Neural cell (in vitro differentiated cells): ENCODE measurements around the gene COPZ2. TPM values are rescaled to one million over a fixed set of nuclear protein-coding genes. Genes with fewer than 3 reads are reported as not detected.
"Not testable (repeated sequence)": the region's sequence is repeated elsewhere in the genome, so short reads cannot be mapped to it uniquely, and the experiment has no call there.

Source experiments
- H2AFZ ChIP-seq: fragments of 200-600, 300-800 bp; sonication (generic), shearing (Covaris generic); 2 replicates; pipeline ENCODE4 v1.6.0; 2014; ENCODE audit warnings: low read depth, mild to moderate bottlenecking, antibody characterized with exemption, low read length, moderate library complexity
- H3F3A ChIP-seq: fragments of 200-600 bp; shearing (Covaris generic); 2 replicates; pipeline ENCODE4 v1.6.1; 2016; ENCODE audit warnings: mild to moderate bottlenecking, moderate library complexity, mixed read lengths, antibody characterized with exemption, low read length; ENCODE audit not compliant: insufficient read depth, poor library complexity, severe bottlenecking
- H3K27ac ChIP-seq: fragments of 200-600, 300-800 bp; sonication (generic), shearing (Covaris generic); 2 replicates; pipeline ENCODE4 v1.5.1; 2014; ENCODE audit warnings: mild to moderate bottlenecking, low read length, moderate library complexity
- H3K27me3 ChIP-seq: fragments of 300-800, 200-600 bp; sonication (generic), shearing (Covaris generic); 2 replicates; pipeline ENCODE4 v1.6.0; 2014; ENCODE audit warnings: mild to moderate bottlenecking, low read depth, low read length, moderate library complexity; ENCODE audit not compliant: insufficient read depth
- H3K36me3 ChIP-seq: fragments of 300-800, 200-600 bp; sonication (generic), shearing (Covaris generic); 2 replicates; pipeline ENCODE4 v1.5.1; 2014; ENCODE audit warnings: mild to moderate bottlenecking, antibody characterized with exemption, low read length, moderate library complexity; ENCODE audit not compliant: insufficient read depth
- H3K4me2 ChIP-seq: fragments of 300-800, 200-600 bp; sonication (generic), shearing (Covaris generic); 2 replicates; pipeline ENCODE4 v1.6.0; 2014; ENCODE audit warnings: mild to moderate bottlenecking, low read length
- H3K4me3 ChIP-seq: fragments of 300-800, 200-600 bp; sonication (generic), shearing (Covaris generic); 2 replicates; pipeline ENCODE4 v1.5.1; 2014; ENCODE audit warnings: mild to moderate bottlenecking, low read length, moderate library complexity
- H3K79me2 ChIP-seq: fragments of 200-600 bp; shearing (Covaris generic); replicated peaks from 2 replicates; pipeline ENCODE4 v1.6.0; 2014; ENCODE audit warnings: mild to moderate bottlenecking, low read length, moderate library complexity; ENCODE audit not compliant: insufficient read depth
- H3K9ac ChIP-seq: fragments of 300-800, 200-600 bp; sonication (generic), shearing (Covaris generic); 2 replicates; pipeline ENCODE4 v1.6.1; 2016; ENCODE audit warnings: mild to moderate bottlenecking, low read length, mixed read lengths
- H3K9me2 ChIP-seq: fragments of 200-600 bp; shearing (Covaris generic); 2 replicates; pipeline ENCODE4 v1.6.1; 2016; ENCODE audit warnings: mild to moderate bottlenecking, low read length, mixed read lengths; ENCODE audit not compliant: insufficient read depth
- H3K9me3 ChIP-seq: fragments of 200-600, 300-800 bp; sonication (generic), shearing (Covaris generic); 2 replicates; pipeline ENCODE4 v1.6.1; 2016; ENCODE audit warnings: mild to moderate bottlenecking, mixed run types, low read length, moderate library complexity, mixed read lengths
- H4K20me1 ChIP-seq: fragments of 200-600 bp; shearing (Covaris generic); 2 replicates; pipeline ENCODE4 v1.6.1; 2016; ENCODE audit warnings: mild to moderate bottlenecking, mixed run types; ENCODE audit not compliant: insufficient read depth
- CTCF ChIP-seq: fragments of 450-650 bp; IDR thresholded peaks from 2 replicates; pipeline ENCODE4 v1.5.1; 2014; ENCODE audit warnings: antibody characterized with exemption, mild to moderate bottlenecking, moderate library complexity; ENCODE audit not compliant: poor library complexity, severe bottlenecking
- EP300 ChIP-seq: fragments of 450-650 bp; conservative IDR thresholded peaks from 2 replicates; pipeline ENCODE4 v1.6.1; 2014; ENCODE audit warnings: antibody characterized with exemption, mild to moderate bottlenecking, moderate library complexity; ENCODE audit not compliant: poor library complexity, severe bottlenecking
- EZH2 ChIP-seq: fragments of 200-600, 300-800 bp; shearing (Covaris generic), sonication (generic); IDR thresholded peaks from 2 replicates; pipeline ENCODE4 v1.6.1; 2014; ENCODE audit warnings: antibody characterized with exemption, low read length, borderline replicate concordance, mild to moderate bottlenecking; ENCODE audit not compliant: insufficient read depth, poor library complexity, severe bottlenecking
- MXI1 ChIP-seq: fragments of 450-650 bp; conservative IDR thresholded peaks from 2 replicates; pipeline ENCODE4 v1.6.1; 2014; ENCODE audit warnings: antibody characterized with exemption, mild to moderate bottlenecking; ENCODE audit not compliant: poor library complexity, severe bottlenecking
- POLR2AphosphoS5 ChIP-seq: IDR thresholded peaks from 2 replicates; pipeline ENCODE4 v1.6.1; 2012
- RAD21 ChIP-seq: fragments of 450-650 bp; conservative IDR thresholded peaks from 2 replicates; pipeline ENCODE4 v1.6.1; 2014; ENCODE audit warnings: antibody characterized with exemption, mild to moderate bottlenecking, moderate library complexity
- REST ChIP-seq: IDR thresholded peaks from 2 replicates; pipeline ENCODE4 v1.6.1; 2012; ENCODE audit warnings: borderline replicate concordance
- SMC3 ChIP-seq: fragments of 450-650 bp; conservative IDR thresholded peaks from 2 replicates; pipeline ENCODE4 v1.6.1; 2014; ENCODE audit warnings: antibody characterized with exemption, mild to moderate bottlenecking, moderate library complexity; ENCODE audit not compliant: poor library complexity
- TAF1 ChIP-seq: IDR thresholded peaks from 2 replicates; pipeline ENCODE4 v1.6.1; 2012; ENCODE audit warnings: low read depth
- polyA plus RNA-seq: library from polyadenylated mRNA; depleted of rRNA; stranded (reverse); fragments of >200 nt; gene quantifications from 2 replicates; pipeline ENCODE4 v1.2.3, GENCODE V29; 2014

Gene COPZ2
- polyA plus RNA-seq, 1 donor from 2014 or later = not detected

DNA sequence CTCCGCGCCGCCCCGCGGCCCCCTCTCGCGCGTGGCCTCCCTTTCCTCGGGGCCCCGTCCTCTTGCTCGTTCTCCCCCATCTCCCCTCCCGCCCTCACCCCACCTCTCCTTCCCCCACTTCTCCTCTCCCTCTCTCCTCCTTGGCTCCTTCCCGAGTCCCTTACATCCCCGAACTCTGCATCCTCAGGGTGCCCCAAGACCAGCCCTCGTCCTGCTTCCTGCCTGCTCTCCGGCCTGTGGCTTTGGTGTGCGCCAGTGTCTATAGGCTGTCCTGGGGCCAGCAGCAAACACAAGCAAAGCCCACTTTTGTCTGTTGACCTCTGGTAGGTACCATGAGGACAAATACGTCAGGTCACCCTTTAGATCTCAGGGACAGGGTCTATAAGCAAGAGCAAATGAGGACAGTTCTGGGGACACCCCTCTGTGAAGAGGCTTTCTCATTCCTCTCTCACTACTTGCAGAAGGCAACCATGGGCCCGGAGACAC, 284 bp upstream of the COPZ2 start:
- peaks cover 38% of the 10 kb centered on the region for H3K27me3 ChIP-seq
- H4K20me1 ChIP-seq = no peaks in the 10 kb centered on the region
- TF ChIP-seq CTCF (no peak), MXI1 (no peak), EZH2 (peak; percentile 69), REST (no peak), TAF1 (no peak), EP300 (no peak), POLR2AphosphoS5 (no peak)
- no peaks in the 10 kb centered on the region for H3K79me2 ChIP-seq
- H3K4me2 ChIP-seq = no peak overlapping the region
- no peaks in the 10 kb centered on the region for H3K36me3 ChIP-seq
- H3K9me2 ChIP-seq = no peaks in the 10 kb centered on the region
- no peak overlapping the region for H3K9ac ChIP-seq
- no peaks in the 10 kb centered on the region for H3K9me3 ChIP-seq
- no peak overlapping the region for H3K4me3 ChIP-seq
- H3K27ac ChIP-seq = no peak overlapping the region
- no peak overlapping the region for H2AFZ ChIP-seq
- H3F3A ChIP-seq = no peaks in the 10 kb centered on the region

DNA sequence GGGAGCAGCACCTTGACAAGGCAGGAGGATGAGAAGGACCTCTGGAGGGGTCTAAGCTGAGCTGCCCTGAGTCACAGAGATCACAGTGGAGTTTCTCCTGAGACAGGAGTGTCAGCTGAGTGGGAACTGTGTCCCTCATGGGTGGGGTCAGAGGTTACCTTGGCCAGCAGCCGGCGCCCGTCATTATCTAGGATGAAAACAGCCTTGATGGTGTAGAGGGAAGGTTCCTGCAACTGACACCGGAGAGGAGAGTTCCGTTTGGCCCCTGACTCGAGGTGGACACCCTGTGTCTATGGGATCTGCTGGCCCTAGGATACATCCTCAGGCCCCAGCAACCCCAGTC, 933 bp downstream of the COPZ2 start:
- H3K9me2 ChIP-seq = no peaks in the 10 kb centered on the region
- H3K9me3 ChIP-seq = no peaks in the 10 kb centered on the region
- H3K27ac ChIP-seq = no peak overlapping the region
- no peak overlapping the region for H3K9ac ChIP-seq
- TF ChIP-seq EP300 (no peak), POLR2AphosphoS5 (no peak), TAF1 (no peak), SMC3 (no peak), CTCF (no peak), RAD21 (no peak), MXI1 (no peak), REST (no peak), EZH2 (no peak)
- no peaks in the 10 kb centered on the region for H3F3A ChIP-seq
- H3K79me2 ChIP-seq = no peaks in the 10 kb centered on the region
- no peak overlapping the region for H3K4me3 ChIP-seq
- no peaks in the 10 kb centered on the region for H4K20me1 ChIP-seq
- no peak overlapping the region for H2AFZ ChIP-seq
- H3K4me2 ChIP-seq = no peak overlapping the region
- no peaks in the 10 kb centered on the region for H3K36me3 ChIP-seq
- peaks cover 38% of the 10 kb centered on the region for H3K27me3 ChIP-seq

GRCh38 chr17:48034734-48035133, 2.9 kb downstream of the COPZ2 start:
- H3K9ac ChIP-seq, H3K27ac ChIP-seq, H3K4me2 ChIP-seq, H3F3A ChIP-seq, H2AFZ ChIP-seq, H3K79me2 ChIP-seq, H4K20me1 ChIP-seq, H3K36me3 ChIP-seq, H3K9me3 ChIP-seq, H3K4me3 ChIP-seq, H3K9me2 ChIP-seq: not testable (repeated sequence)
- H3K27me3 ChIP-seq = peaks cover 38% of the 10 kb centered on the region
